ENCODE data around the gene CCDC144A.
"Not testable (repeated sequence)": the region's sequence is repeated elsewhere in the genome, so short reads cannot be mapped to it uniquely, and the experiment has no call there.

CCDC144A gene

DNA sequence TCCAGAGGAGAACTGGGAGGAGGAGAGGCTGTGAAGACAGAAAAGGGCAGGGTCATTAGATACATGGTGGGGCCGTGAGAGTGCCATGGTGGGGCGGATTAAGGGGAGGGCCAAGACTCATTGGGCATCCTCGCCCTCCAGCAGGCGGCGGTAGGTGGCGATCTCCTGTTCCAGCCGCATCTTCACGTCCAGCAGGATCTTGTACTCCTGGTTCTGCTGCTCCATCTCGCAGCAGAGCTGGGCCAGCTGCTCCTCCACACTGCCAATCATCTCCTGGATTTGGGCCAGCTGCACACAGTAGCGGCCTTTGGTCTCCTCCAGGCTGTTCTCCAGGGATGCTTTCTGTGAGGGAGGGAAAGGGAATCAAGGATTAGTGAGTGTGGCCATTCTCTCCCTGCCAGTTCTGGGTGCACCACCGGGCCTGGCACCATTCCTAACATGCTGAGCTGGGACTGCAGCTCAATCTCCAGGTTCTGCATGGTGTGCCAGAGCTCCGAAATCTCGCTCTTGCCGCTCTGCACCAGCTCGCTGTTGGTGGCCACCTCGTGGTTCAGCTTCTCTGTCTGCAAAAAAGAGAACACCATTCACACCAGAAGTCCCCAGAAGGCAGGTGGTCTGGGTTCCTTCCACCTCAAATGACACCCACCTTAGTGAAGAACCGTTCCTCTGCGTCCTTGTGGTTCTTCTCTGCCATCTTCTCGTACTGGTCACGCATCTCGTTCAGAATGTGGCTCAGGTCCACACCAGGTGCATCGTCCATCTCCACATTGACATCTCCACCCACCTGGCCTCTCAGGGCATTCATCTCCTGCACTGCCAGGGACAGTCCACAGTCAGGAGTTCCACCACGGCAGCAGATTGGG is 129.0 kb downstream of the CCDC144A start:
- no peak for DNase-seq

DNA sequence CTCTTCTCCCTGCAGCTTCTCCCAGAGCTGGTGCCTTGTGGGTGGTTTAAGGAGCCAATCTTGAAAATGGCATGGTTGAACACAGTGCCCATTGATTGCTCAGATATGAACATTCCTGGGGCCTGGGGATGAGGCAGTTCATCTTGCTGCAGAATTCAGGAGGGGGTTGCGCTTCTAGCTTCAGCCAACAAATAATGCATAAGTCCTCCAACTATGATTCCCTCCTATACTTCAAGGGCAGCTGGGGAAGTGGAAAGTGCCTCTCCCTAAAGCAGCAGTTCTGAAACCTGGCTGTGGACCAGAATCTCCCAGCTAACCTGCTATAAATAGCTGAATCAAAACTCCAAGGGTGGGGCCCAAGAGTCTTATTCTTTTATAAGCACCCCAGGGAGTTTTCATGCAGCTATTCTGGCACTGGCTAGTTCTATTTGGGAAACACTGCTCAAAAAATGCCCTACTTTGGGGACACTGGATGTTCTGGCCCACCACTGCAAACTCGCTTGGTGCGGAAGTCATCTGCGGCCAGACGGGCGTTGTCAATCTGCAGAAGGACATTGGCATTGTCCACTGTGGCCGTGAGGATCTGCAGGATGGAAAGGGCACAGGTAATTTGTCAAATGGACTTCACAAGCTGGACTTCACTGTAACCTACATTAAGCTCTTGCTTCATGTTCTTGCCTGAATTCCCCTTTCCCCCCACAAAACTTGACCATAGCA is 130.3 kb downstream of the CCDC144A start:
- no peak for DNase-seq

GRCh38 chr17:16820979-16821543 is 131.0 kb downstream of the CCDC144A start:
- DNase-seq = no peak

- DNase-seq = not testable (repeated sequence)
Measured at GRCh38 chr17:16822133-16822532, 132.1 kb downstream of the CCDC144A start.

DNA sequence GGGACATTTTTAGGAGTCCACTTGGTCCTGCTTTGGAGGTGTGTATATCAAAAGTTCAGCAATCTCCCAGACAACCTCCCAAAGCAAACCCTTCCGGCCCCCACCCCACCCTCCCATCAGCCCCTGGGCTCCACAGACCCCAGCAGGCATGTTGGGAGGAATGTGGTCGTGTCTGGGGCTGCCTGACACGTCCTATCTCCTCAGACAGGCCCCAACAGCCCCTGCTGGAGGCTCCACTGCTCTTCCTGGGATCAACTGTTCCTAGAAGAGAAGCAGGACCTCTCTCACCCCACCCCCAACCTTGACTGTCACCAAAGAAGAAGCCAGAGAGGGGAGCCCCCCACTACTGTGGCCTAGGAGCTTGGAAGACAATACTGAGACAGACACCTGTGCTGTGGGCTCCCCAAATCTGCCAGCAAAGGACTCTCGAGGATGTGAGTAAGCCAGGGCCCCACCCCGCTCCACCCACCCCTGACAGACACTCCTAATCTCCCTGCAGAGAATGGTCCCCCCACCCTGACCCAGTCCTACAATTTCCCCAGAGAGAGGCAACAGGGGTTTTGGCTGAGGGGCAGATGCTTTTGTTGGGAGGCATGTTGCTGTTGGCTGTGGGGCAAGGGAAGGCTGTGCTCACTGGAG is 133.8 kb downstream of the CCDC144A start:
- not testable (repeated sequence) for DNase-seq

Data from suppressor macrophage treated with lipopolysaccharide for 4 hours (primary cell).